ENCODE data around the gene TAF11L6. TPM values are rescaled to one million over a fixed set of nuclear protein-coding genes. Genes with fewer than 3 reads are reported as not detected.
"Not testable (repeated sequence)": the region's sequence is repeated elsewhere in the genome, so short reads cannot be mapped to it uniquely, and the experiment has no call there.

TAF11L6 gene
- polyA plus RNA-seq, 1 donor from 2014 or later: not detected

GRCh38 chr5:17497446-17497845 is 31.0 kb upstream of the TAF11L6 start:
- no peaks in the 10 kb centered on the region for H3K79me2 ChIP-seq (replicated peaks; ENCODE audit: insufficient read depth, low read length)
- no peaks in the 10 kb centered on the region for H3K36me3 ChIP-seq (ENCODE audit: insufficient read depth, low read length)
- no peaks in the 10 kb centered on the region for H3K9me2 ChIP-seq (ENCODE audit: insufficient read depth, low read length)
- H3K9ac ChIP-seq (ENCODE audit: low read length): no peak overlapping the region
- TF ChIP-seq EP300 (conservative IDR thresholded peaks at IDR 0.05; ENCODE audit: poor library complexity, severe bottlenecking): no peak
- no peak for TF ChIP-seq SMC3 (conservative IDR thresholded peaks at IDR 0.05; ENCODE audit: poor library complexity)
- no peak for TF ChIP-seq MXI1 (conservative IDR thresholded peaks at IDR 0.05; ENCODE audit: poor library complexity, severe bottlenecking)
- no peak for TF ChIP-seq RAD21 (conservative IDR thresholded peaks at IDR 0.05)
- no peak for TF ChIP-seq POLR2AphosphoS5 (IDR thresholded peaks at IDR 0.05)
- TF ChIP-seq REST (IDR thresholded peaks at IDR 0.05; ENCODE audit: borderline replicate concordance): no peak
- no peak for TF ChIP-seq TAF1 (IDR thresholded peaks at IDR 0.05; ENCODE audit: low read depth)
- no peak for TF ChIP-seq EZH2 (IDR thresholded peaks at IDR 0.05; ENCODE audit: borderline replicate concordance, insufficient read depth, low read length, poor library complexity, severe bottlenecking)
- TF ChIP-seq CTCF (IDR thresholded peaks at IDR 0.05; ENCODE audit: poor library complexity, severe bottlenecking): no peak
- H3K4me2 ChIP-seq (ENCODE audit: low read length): no peak overlapping the region
- H3K27me3 ChIP-seq (ENCODE audit: insufficient read depth, low read depth, low read length): no peaks in the 10 kb centered on the region
- no peak overlapping the region for H3K27ac ChIP-seq (ENCODE audit: low read length)
- no peak overlapping the region for H3K4me3 ChIP-seq (ENCODE audit: low read length)
- no peak overlapping the region for H2AFZ ChIP-seq (ENCODE audit: low read depth, low read length)
- H3K9me3 ChIP-seq (ENCODE audit: low read length): no peaks in the 10 kb centered on the region
- no peaks in the 10 kb centered on the region for H4K20me1 ChIP-seq (ENCODE audit: insufficient read depth)
- no peaks in the 10 kb centered on the region for H3F3A ChIP-seq (ENCODE audit: insufficient read depth, low read length, poor library complexity, severe bottlenecking)

GRCh38 chr5:17497931-17498330 is 30.5 kb upstream of the TAF11L6 start, which contains the start of gene TAF11L2:
TSS of gene TAF11L2 (plus strand) at chr5:17498231.
- H3K9me2 ChIP-seq (ENCODE audit: insufficient read depth, low read length); H3K27me3 ChIP-seq (ENCODE audit: insufficient read depth, low read depth, low read length); H3F3A ChIP-seq (ENCODE audit: insufficient read depth, low read length, poor library complexity, severe bottlenecking); H3K9ac ChIP-seq (ENCODE audit: low read length); H3K4me2 ChIP-seq (ENCODE audit: low read length); H2AFZ ChIP-seq (ENCODE audit: low read depth, low read length); H3K79me2 ChIP-seq (replicated peaks; ENCODE audit: insufficient read depth, low read length); H3K9me3 ChIP-seq (ENCODE audit: low read length); H4K20me1 ChIP-seq (ENCODE audit: insufficient read depth); H3K27ac ChIP-seq (ENCODE audit: low read length); H3K4me3 ChIP-seq (ENCODE audit: low read length); H3K36me3 ChIP-seq (ENCODE audit: insufficient read depth, low read length): not testable (repeated sequence)

GRCh38 chr5:17511775-17512325 is 16.6 kb upstream of the TAF11L6 start:
- Histone ChIP-seq H3K9me2 (ENCODE audit: insufficient read depth, low read length) (no peaks in the 10 kb centered on the region), H3K79me2 (replicated peaks; ENCODE audit: insufficient read depth, low read length) (no peaks in the 10 kb centered on the region), H3K4me2 (ENCODE audit: low read length) (no peak overlapping the region), H2AFZ (ENCODE audit: low read depth, low read length) (no peak overlapping the region), H3F3A (ENCODE audit: insufficient read depth, low read length, poor library complexity, severe bottlenecking) (no peaks in the 10 kb centered on the region), H3K9me3 (ENCODE audit: low read length) (no peaks in the 10 kb centered on the region), H4K20me1 (ENCODE audit: insufficient read depth) (no peaks in the 10 kb centered on the region), H3K9ac (ENCODE audit: low read length) (no peak overlapping the region), H3K36me3 (ENCODE audit: insufficient read depth, low read length) (no peaks in the 10 kb centered on the region), H3K27ac (ENCODE audit: low read length) (no peak overlapping the region), H3K4me3 (ENCODE audit: low read length) (no peak overlapping the region), H3K27me3 (ENCODE audit: insufficient read depth, low read depth, low read length) (no peaks in the 10 kb centered on the region)
- TF ChIP-seq MXI1 (conservative IDR thresholded peaks at IDR 0.05; ENCODE audit: poor library complexity, severe bottlenecking) (no peak), SMC3 (conservative IDR thresholded peaks at IDR 0.05; ENCODE audit: poor library complexity) (no peak), EP300 (conservative IDR thresholded peaks at IDR 0.05; ENCODE audit: poor library complexity, severe bottlenecking) (no peak), CTCF (IDR thresholded peaks at IDR 0.05; ENCODE audit: poor library complexity, severe bottlenecking) (no peak), REST (IDR thresholded peaks at IDR 0.05; ENCODE audit: borderline replicate concordance) (no peak), POLR2AphosphoS5 (IDR thresholded peaks at IDR 0.05) (no peak), TAF1 (IDR thresholded peaks at IDR 0.05; ENCODE audit: low read depth) (no peak), EZH2 (IDR thresholded peaks at IDR 0.05; ENCODE audit: borderline replicate concordance, insufficient read depth, low read length, poor library complexity, severe bottlenecking) (no peak), RAD21 (conservative IDR thresholded peaks at IDR 0.05) (no peak)
